ENCODE measurements around the gene ZFP36. TPM values are rescaled to one million over a fixed set of nuclear protein-coding genes. Genes with fewer than 3 reads are reported as not detected.
A peak's percentile ranks its signal among the peaks of the same experiment; 100 is the strongest.

ZFP36 gene
- total RNA-seq, 2 donors from 2014 or later: 16.1 to 23.4 TPM

DNA sequence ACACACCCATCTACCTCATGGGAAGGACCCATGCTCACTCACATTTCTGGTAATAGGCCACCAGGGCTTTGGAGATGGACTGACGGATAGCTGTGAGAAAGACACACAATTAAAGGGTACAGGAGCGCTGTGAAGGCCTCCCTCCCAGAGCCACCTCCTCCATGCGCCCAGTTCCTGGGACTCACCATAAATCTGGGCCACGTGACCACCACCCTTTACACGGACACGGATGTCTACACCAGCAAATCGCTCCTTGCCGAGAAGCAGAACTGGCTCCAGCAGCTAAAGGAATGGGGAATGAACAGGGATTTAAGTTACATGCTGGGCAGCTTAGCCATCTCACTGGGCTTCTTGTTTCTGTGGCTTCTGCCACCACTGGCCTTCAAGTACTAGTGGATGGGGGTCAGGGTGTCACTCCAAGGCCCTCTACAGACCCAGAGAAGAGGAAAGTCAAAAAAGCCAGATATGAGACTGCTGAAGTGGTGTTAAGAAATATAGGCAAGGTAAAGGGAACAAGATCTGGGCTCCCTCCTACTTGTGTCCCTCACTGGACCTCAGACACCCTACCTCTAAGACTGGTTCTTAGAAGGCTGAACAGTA is 26.9 kb downstream of the ZFP36 start:
- peaks cover 5% of the 10 kb centered on the region for H3K4me1 ChIP-seq (ENCODE audit: control insufficient read depth, insufficient read depth, low read length)
- peak overlapping the region; percentile 99 for H3K4me3 ChIP-seq (ENCODE audit: low read length)
- H3K36me3 ChIP-seq (ENCODE audit: control insufficient read depth, insufficient read depth, low read length): peaks cover 31% of the 10 kb centered on the region
- no peaks in the 10 kb centered on the region for H3K27me3 Mint-ChIP-seq (ENCODE audit: insufficient read depth)
- H3K27ac ChIP-seq (ENCODE audit: low read depth, low read length): no peak overlapping the region
- no peak overlapping the region for H3K9ac ChIP-seq (ENCODE audit: extremely low read depth, low read length, poor library complexity, severe bottlenecking)
- TF ChIP-seq, protein P1, sequence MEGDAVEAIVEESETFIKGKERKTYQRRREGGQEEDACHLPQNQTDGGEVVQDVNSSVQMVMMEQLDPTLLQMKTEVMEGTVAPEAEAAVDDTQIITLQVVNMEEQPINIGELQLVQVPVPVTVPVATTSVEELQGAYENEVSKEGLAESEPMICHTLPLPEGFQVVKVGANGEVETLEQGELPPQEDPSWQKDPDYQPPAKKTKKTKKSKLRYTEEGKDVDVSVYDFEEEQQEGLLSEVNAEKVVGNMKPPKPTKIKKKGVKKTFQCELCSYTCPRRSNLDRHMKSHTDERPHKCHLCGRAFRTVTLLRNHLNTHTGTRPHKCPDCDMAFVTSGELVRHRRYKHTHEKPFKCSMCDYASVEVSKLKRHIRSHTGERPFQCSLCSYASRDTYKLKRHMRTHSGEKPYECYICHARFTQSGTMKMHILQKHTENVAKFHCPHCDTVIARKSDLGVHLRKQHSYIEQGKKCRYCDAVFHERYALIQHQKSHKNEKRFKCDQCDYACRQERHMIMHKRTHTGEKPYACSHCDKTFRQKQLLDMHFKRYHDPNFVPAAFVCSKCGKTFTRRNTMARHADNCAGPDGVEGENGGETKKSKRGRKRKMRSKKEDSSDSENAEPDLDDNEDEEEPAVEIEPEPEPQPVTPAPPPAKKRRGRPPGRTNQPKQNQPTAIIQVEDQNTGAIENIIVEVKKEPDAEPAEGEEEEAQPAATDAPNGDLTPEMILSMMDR (conservative IDR thresholded peaks at IDR 0.05): no peak
- no peaks in the 10 kb centered on the region for H3K9me3 ChIP-seq (ENCODE audit: control insufficient read depth, low read length)
- H3K27ac Mint-ChIP-seq: peak overlapping the region; percentile 76
- DNase-seq: no peak
- no peaks in the 10 kb centered on the region for H3K27me3 ChIP-seq (ENCODE audit: control insufficient read depth, insufficient read depth, low read length, poor library complexity, severe bottlenecking)
- H3K36me3 Mint-ChIP-seq (ENCODE audit: low read depth): peaks cover 37% of the 10 kb centered on the region
- H3K4me1 Mint-ChIP-seq: peaks cover 25% of the 10 kb centered on the region
- H3K9me3 Mint-ChIP-seq: no peaks in the 10 kb centered on the region
- H3K4me3 Mint-ChIP-seq: peak overlapping the region; percentile 32
- 95 to 100% methylated on average over 6 to 8 of the region's 8 CpGs for WGBS, 2 experiments (ENCODE audit: insufficient coverage in 1 of 2, insufficient read length in 1 of 2)

DNA sequence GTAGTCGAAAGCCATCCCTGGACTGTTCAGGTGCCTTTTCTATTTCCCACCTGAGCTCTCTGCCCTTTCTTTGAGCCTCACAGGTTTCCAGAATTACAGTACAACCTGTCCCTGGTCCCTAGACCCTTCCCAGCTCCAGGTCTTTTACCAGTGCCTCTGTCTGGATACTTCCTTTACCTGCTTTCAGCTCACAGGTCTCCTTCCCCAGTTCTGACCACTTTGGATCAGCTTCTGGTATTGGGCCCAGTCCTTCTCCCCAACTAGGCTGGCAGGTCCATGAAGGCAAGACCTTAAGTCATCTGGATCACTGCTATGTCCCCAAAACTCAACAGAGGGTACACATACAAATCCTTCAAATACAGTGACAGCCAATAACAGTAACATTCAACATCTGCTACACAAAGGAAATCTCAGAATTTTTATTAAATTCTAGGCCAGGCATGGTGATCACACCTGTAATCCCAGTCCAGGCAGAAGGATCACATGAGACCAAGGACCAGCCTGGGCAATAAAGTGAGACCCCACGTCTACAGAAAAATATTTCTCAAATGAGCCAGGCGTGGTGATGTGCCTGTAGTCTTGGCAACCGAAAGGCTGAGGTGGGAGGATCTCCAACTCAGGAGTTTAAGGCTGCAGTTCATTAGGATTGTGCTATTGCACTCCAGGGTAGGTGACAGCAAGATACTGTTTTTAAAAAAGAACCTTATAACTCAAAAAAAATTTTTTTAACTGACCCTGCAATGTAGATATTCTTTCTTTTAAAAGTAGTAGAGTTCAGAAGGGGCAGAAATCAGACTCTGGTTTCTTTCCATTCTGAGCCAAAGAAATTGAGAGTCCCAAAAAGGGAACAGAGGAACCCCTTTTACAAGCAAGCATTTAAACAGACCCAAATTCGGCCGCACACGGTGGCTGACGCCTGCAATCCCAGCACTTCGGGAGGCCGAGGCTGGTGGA is 27.8 kb downstream of the ZFP36 start:
- no peaks in the 10 kb centered on the region for H3K9me3 ChIP-seq (ENCODE audit: control insufficient read depth, low read length)
- H3K4me3 ChIP-seq (ENCODE audit: low read length): peak overlapping the region; percentile 99
- Mint-ChIP-seq H3K4me1 (peaks cover 19% of the 10 kb centered on the region), H3K4me3 (peak overlapping the region; percentile 100), H3K27me3 (ENCODE audit: insufficient read depth) (no peaks in the 10 kb centered on the region), H3K27ac (peak overlapping the region; percentile 99), H3K9me3 (no peaks in the 10 kb centered on the region), H3K36me3 (ENCODE audit: low read depth) (peaks cover 37% of the 10 kb centered on the region)
- no peak for DNase-seq
- H3K36me3 ChIP-seq (ENCODE audit: control insufficient read depth, insufficient read depth, low read length): peaks cover 31% of the 10 kb centered on the region
- H3K4me1 ChIP-seq (ENCODE audit: control insufficient read depth, insufficient read depth, low read length): no peaks in the 10 kb centered on the region
- no peaks in the 10 kb centered on the region for H3K27me3 ChIP-seq (ENCODE audit: control insufficient read depth, insufficient read depth, low read length, poor library complexity, severe bottlenecking)
- TF ChIP-seq, protein P1 (conservative IDR thresholded peaks at IDR 0.05): no peak
- H3K9ac ChIP-seq (ENCODE audit: extremely low read depth, low read length, poor library complexity, severe bottlenecking): peak overlapping the region; percentile 98
- 67 to 74% methylated on average over 10 of the region's 10 CpGs for WGBS, 2 experiments (ENCODE audit: insufficient coverage in 1 of 2, insufficient read length in 1 of 2)
- no peak overlapping the region for H3K27ac ChIP-seq (ENCODE audit: low read depth, low read length)

DNA sequence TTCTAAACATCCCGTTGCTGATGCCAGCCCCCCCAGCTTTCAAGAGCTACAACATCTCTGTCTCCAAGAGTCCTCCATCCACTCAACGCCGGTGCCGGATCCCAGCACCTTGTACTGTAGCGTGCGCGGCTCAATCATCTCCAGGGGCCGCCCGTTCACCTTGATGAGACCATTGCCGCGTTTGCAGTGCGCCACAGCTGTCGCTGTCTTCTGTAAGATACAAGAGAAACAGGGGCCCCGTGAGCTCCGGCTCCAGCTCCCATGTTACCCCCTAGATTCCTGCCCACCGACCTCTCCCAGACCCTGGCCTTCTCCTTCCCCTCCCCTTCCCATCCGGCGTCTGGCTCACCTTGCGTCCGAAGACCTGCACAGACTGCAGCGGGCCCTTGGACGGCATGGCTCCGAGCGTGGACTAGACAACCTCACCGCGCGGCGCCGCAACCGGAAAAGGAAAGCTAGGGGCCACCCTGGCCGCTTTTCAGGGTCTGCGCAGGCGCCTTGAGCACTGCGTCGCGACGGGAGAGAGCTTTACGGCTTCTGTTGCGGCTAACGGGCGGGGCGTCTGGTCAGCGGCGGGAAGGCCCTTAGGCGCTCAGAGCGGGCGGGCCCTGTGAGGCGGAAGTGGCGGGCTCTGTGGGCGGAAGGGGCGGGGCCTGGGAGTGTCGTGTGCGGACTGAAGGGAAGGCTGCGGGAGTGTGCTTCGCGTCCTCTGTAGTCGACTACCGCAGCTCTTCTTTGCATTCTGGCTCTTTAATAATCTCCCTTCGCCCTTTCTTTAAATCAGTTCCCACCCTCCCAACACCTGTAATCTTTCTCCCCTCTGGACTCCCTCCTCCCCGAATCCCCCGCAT is 29.1 kb downstream of the ZFP36 start, which contains the start of gene RPS16:
RPS16 (minus strand) TSS at position 451 of the 851 bp plus-strand sequence; CDS start at position 397, 54 bp downstream.
- peak within 1 kb of the TSS; percentile 75 for H3K27ac ChIP-seq (ENCODE audit: low read depth, low read length)
- Mint-ChIP-seq H3K4me1 (peaks cover 19% of the 10 kb centered on the region), H3K27ac (peak within 1 kb of the TSS; percentile 99), H3K36me3 (ENCODE audit: low read depth) (peaks cover 37% of the 10 kb centered on the region), H3K9me3 (no peaks in the 10 kb centered on the region), H3K4me3 (peak within 1 kb of the TSS; percentile 100), H3K27me3 (ENCODE audit: insufficient read depth) (no peaks in the 10 kb centered on the region)
- 0 to 1% methylated on average over 31 to 61 of the region's 61 CpGs for WGBS, 2 experiments (ENCODE audit: insufficient coverage in 1 of 2, insufficient read length in 1 of 2)
- no peaks in the 10 kb centered on the region for H3K27me3 ChIP-seq (ENCODE audit: control insufficient read depth, insufficient read depth, low read length, poor library complexity, severe bottlenecking)
- H3K4me1 ChIP-seq (ENCODE audit: control insufficient read depth, insufficient read depth, low read length): no peaks in the 10 kb centered on the region
- TF ChIP-seq, protein P1 (conservative IDR thresholded peaks at IDR 0.05): no peak
- peak within 1 kb of the TSS; percentile 99 for H3K4me3 ChIP-seq (ENCODE audit: low read length)
- H3K9me3 ChIP-seq (ENCODE audit: control insufficient read depth, low read length): no peaks in the 10 kb centered on the region
- peak within 1 kb of the TSS; percentile 98 for H3K9ac ChIP-seq (ENCODE audit: extremely low read depth, low read length, poor library complexity, severe bottlenecking)
- peaks cover 31% of the 10 kb centered on the region for H3K36me3 ChIP-seq (ENCODE audit: control insufficient read depth, insufficient read depth, low read length)
- DNase-seq: peak; percentile 99

All from endodermal cell (in vitro differentiated cells).